Endothelial cell of umbilical vein (primary cell): Measurements from ENCODE around the gene NF2.

Experiments
- GATA2 ChIP-seq: IDR thresholded peaks from 2 replicates; pipeline ENCODE4 v1.7.0; 2011; ENCODE audit warnings: low read depth, mild to moderate bottlenecking, moderate library complexity, mixed read lengths, low read length; ENCODE audit not compliant: insufficient read length, insufficient read depth
- POLR2A ChIP-seq: IDR thresholded peaks from 2 replicates; pipeline ENCODE4 v1.6.1; 2012; ENCODE audit warnings: low read depth, mild to moderate bottlenecking, control low read depth, low read length

DNA sequence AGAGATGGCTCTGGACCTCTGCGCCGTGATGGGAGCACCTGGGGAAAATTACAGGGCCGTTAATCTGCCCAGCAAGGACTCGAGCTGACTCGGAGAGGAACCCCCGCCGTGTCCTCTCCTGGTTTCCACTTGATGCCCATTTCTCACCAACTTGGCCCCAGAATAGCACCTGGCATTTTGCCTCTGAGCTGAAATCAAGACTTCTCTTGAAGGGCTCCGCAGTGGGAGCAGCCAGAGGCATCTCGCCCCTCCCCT, 97.4 kb downstream of the NF2 start:
- TF ChIP-seq POLR2A (no peak), GATA2 (no peak)
